GM21529 (cell line): Measurements from ENCODE around the gene DIAPH2.
"Not testable (repeated sequence)": the region's sequence is repeated elsewhere in the genome, so short reads cannot be mapped to it uniquely, and the experiment has no call there.

Experiments used
- ATAC-seq: cut with Tn5 transposase; IDR thresholded peaks from one replicate; pipeline ENCODE4 v1.9.1; 2021; ENCODE audit not compliant: unreplicated experiment

The DIAPH2 gene

GRCh38 chrX:97358941-97359340 lies 674.3 kb downstream of the DIAPH2 start:
- ATAC-seq, result no peak

DNA sequence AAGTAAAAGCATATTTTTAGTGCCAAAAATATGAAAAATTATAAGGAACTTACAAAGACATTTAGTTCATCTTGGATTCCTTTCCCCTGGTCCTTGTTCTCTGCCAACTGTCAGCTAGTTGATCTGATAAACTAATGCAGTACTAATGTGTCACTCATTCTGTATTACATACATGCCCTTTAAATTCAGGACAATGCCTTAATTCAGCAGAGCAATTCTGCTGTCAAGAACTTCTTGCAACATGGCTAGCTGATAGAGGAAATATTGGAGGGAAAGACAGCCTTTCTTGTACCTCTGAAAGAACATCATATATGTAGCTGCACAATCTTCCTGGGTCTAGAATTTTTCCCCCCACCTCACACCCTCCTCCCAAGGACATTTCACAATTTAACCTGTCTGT lies 679.2 kb downstream of the DIAPH2 start:
- ATAC-seq, result no peak

DNA sequence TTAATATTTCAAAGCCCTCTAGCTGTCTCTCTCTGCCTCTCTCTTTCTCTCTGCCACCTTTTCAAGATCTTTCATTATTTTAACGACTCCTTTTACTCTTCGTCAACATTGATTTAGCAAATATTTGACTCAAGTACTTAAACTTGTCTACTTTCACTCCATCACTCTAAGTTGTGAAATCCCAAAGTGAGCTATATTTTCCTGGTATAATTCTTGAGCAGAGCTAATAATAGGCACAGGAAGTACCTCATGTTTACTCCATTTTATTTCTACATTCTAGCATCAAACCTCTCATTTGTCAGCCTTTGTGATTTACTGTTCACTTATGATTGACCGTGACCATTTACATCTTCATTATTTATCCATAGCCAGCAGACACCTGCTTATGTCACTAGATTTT lies 681.6 kb downstream of the DIAPH2 start:
- no peak for ATAC-seq

GRCh38 chrX:97367125-97367524 lies 682.5 kb downstream of the DIAPH2 start:
- no peak for ATAC-seq

GRCh38 chrX:97369947-97370346 lies 685.3 kb downstream of the DIAPH2 start:
- ATAC-seq, result no peak

GRCh38 chrX:97372001-97372766 lies 687.5 kb downstream of the DIAPH2 start:
- ATAC-seq, result no peak

- ATAC-seq, result no peak
Observed at GRCh38 chrX:97374266-97374665, 689.6 kb downstream of the DIAPH2 start.

DNA sequence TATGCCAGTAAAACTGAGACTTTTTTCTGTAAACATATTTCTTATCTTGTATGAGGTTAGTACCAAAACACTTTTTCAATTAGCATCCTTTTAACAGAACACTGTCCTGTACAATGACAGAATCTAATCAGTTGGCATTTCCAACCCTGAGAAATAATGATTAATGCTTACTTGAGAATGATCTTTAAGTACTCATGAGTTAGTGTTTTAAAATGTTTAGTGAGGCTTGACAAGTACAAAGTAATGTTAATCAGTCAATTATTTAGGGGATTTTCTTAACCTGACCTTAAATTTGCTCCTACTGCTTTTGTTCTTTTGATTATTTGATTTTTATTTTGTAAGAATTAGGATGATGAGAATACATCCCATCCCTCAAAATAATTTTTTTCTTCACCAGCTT lies 695.6 kb downstream of the DIAPH2 start:
- ATAC-seq, result no peak

GRCh38 chrX:97384685-97385084 lies 700.0 kb downstream of the DIAPH2 start:
- ATAC-seq, result no peak

GRCh38 chrX:97387004-97387403 lies 702.4 kb downstream of the DIAPH2 start:
- ATAC-seq, result no peak

DNA sequence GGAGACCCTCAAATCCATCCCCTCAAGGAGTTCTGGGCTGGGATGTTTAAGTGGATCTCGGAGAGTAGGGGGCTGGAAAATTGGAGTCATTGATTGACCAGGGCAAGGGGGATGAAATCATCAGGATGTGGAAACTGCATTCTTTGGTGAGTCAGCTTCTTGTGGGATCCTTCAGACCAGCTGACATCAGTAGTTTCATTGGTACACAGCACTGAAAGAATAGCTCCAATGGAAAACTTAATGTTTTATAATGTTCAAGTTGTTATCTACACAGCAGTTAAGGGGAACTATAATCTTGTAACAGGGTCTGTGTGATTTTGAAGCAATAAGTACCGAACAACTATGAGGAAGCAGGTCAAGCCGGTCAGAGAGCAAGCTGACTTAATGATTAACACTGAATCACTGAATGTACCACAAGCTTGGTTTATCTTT lies 705.1 kb downstream of the DIAPH2 start:
- ATAC-seq, result no peak

DNA sequence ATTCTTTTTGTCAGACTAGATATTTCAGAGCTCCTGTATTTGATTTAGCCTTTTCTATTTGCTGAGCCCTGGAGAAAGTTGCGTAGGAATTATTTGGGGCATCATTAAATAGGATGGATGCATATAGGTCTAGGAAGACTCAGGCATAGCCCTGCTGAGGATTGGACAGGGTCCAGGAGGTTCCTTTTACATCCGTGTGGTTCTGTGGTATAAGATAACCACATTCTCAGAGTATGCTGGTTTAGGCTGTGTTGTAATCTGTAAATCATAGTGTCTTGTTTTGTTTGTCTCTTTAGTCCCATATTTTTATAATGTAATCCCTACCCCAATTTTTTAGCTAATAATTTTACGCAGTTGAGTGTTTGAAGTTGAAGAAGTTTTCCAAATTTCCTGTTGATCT lies 712.7 kb downstream of the DIAPH2 start:
- no peak for ATAC-seq

GRCh38 chrX:97398030-97398551 lies 713.4 kb downstream of the DIAPH2 start:
- ATAC-seq, result peak; percentile 50

GRCh38 chrX:97399400-97399799 lies 714.8 kb downstream of the DIAPH2 start:
- ATAC-seq, result peak; percentile 41

- ATAC-seq, result no peak
Observed at GRCh38 chrX:97400492-97400891, 715.9 kb downstream of the DIAPH2 start.

- peak; percentile 47 for ATAC-seq
Observed at GRCh38 chrX:97401154-97401553, 716.5 kb downstream of the DIAPH2 start.

GRCh38 chrX:97401586-97402136 lies 717.0 kb downstream of the DIAPH2 start:
- ATAC-seq, result no peak

DNA sequence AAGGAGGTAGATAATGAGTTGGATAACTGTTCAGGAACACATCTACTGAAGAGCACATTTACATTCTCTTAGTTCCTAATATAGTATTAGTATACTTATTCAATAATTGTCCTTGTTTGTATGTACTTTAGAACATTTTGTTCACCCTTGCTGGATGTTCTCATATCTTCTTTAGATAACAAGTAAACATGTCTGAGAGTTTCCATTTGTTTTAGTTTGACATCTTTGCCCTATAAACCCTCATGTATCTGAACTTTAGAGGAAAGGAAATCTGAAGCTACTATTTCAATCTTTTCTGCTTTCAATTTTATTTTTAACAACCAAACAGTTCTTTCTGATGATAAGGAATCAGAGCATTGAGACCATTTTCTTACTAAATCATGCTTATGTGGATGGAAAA lies 717.7 kb downstream of the DIAPH2 start:
- no peak for ATAC-seq

DNA sequence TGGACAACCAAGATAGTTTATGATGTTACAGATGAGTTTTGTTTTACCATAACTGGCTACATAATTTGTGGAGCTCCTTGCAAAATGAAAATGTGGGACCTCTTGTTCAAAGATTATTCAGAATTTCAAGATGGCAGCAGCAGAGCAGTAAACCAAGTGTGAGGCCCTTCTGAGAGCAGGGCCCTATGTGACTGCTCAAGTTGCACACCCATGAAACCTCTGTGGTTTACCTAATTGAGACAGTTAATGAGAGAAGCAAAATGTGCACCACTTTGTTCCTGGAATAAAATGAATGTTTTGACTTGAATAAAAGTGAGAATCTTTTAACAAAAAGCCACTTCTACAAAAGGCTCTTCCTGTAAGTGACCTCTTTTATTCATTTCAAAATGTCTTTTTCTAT lies 718.3 kb downstream of the DIAPH2 start:
- no peak for ATAC-seq

GRCh38 chrX:97405031-97405660 lies 720.5 kb downstream of the DIAPH2 start:
- no peak for ATAC-seq

DNA sequence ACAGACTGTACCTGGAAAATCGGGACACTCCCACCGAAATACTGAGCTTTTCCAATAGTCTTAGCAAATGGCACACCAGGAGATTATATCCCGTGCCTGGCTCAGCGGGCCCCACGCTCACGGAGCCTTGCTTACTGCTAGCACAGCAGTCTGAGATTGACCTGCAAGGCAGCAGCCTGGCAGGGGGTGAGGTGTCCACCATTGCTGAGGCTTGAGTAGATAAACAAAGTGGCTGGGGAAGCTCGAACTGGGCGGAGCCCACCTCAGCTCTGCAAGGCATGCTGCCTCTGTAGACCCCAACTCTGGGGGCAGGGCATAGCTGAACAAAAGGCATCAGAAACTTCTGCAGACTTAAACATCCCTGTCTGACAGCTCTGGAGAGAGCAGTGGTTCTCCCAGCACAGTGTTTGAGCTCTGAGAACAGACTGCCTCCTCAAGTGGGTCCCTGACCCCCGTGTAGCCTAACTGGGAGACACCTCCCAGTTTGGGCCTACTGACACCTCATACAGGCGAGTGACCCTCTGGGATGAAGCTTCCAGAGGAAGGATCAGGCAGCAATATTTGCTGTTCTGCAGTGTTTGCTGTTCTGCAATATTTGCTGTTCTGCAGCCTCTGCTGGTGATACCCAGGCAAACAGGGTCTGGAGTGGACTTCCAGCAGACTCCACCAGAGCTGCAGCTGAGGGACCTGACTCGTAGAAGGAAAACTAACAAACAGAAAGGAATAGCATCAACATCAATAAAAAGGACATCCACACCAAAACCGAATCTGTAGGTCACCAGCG lies 725.2 kb downstream of the DIAPH2 start:
- ATAC-seq, result not testable (repeated sequence)
